HCT116 (cell line): ENCODE measurements around the gene ETF1. TPM values are rescaled to one million over a fixed set of nuclear protein-coding genes. Genes with fewer than 3 reads are reported as not detected.

Experiments used
- ATAC-seq: fragments of 200-7000 bp; cut with Tn5 transposase; 2 replicates; pipeline ENCODE4 v1.9.1; 2020; ENCODE audit warnings: mild to moderate bottlenecking, moderate library complexity
- BruUV-seq: library from RNA; stranded (reverse); fragments of 400-500 nt; replicated peaks from 2 replicates; lab custom pipeline; 2021; lab: Mats Ljungman, UMichigan
- CTCF ChIA-PET: fragments of 300-600 bp; sonication (Branson Sonifier 250); formaldehyde crosslinking; loops from one replicate; lab custom pipeline; 2021; ENCODE audit warnings: antibody characterized with exemption; lab: Charles Lee
- POLR2A ChIA-PET: fragments of 300-600, 350-600 bp; sonication (Branson Sonifier 250); formaldehyde crosslinking; loops from one replicate; lab custom pipeline; 2021; ENCODE audit warnings: antibody characterized with exemption; lab: Charles Lee
- RAD21 ChIA-PET, 2 experiments: fragments of 300-600 bp; sonication (Branson Sonifier 250); formaldehyde crosslinking; loops; one replicate each; lab custom pipeline; 2023; ENCODE audit warnings: low total read pairs in 2 of 2; ENCODE audit not compliant: uncharacterized antibody in 2 of 2, unreplicated experiment in 2 of 2, low non-redundant PET in 1 of 2; lab: Charles Lee
- DNase-seq: peaks from one replicate; pipeline ENCODE4 v3.0.0-alpha.2; 2010; ENCODE audit warnings: low read depth, low spot score
- H2AFZ ChIP-seq: fragments of 200-600 bp; shearing (Covaris generic), sonication (generic); 2 replicates; pipeline ENCODE4 v1.6.1; 2017; ENCODE audit warnings: low read depth, mixed run types, mixed read lengths, antibody characterized with exemption, low read length; ENCODE audit not compliant: poor library complexity, severe bottlenecking
- H3K27ac ChIP-seq: 2 replicates; pipeline ENCODE4 v1.5.1; 2012; ENCODE audit warnings: low read depth, low read length
- H3K27me3 ChIP-seq: fragments of 200-600 bp; sonication (generic); 2 replicates; pipeline ENCODE4 v1.6.1; 2016; ENCODE audit warnings: mixed run types, low read length, mixed read lengths; ENCODE audit not compliant: insufficient read depth
- H3K36me3 ChIP-seq, 2 experiments: fragments of 200-500 bp in 1 of 2; fragments of 200-600 bp in 1 of 2; sonication (Bioruptor generic) in 1 of 2; sonication (generic) in 1 of 2; 2 replicates each; pipeline versions ENCODE4 v1.5.1 to v1.6.1; 2014 to 2016; ENCODE audit warnings: low read length in 2 of 2, inconsistent platforms in 1 of 2, mixed read lengths in 1 of 2, mixed run types in 1 of 2; ENCODE audit not compliant: insufficient read depth in 2 of 2, control insufficient read depth in 1 of 2
- H3K4me1 ChIP-seq, 2 experiments: fragments of 200-600 bp in 1 of 2; sonication (generic) in 1 of 2; 2 replicates each; pipeline versions ENCODE4 v1.5.1 to v1.6.1; 2012 to 2017; ENCODE audit warnings: low read length in 2 of 2, inconsistent platforms in 1 of 2, mild to moderate bottlenecking in 1 of 2, mixed read lengths in 1 of 2, mixed run types in 1 of 2, moderate library complexity in 1 of 2; ENCODE audit not compliant: insufficient read depth in 2 of 2, control insufficient read depth in 1 of 2
- H3K4me2 ChIP-seq: fragments of 200-600 bp; sonication (generic); 2 replicates; pipeline ENCODE4 v1.6.1; 2017; ENCODE audit warnings: mixed run types, low read length, mixed read lengths
- H3K4me3 ChIP-seq, 2 experiments: fragments of 200-600 bp in 1 of 2; sonication (generic) in 1 of 2; replicated peaks in 1 of 2; 2 replicates each; pipeline ENCODE4 v1.5.1; 2011 to 2016; ENCODE audit warnings: low read length in 2 of 2, control low read depth in 1 of 2, low read depth in 1 of 2, mild to moderate bottlenecking in 1 of 2, mixed read lengths in 1 of 2, mixed run types in 1 of 2
- H3K79me2 ChIP-seq: fragments of 200-600 bp; sonication (generic); 2 replicates; pipeline ENCODE4 v1.6.1; 2017; ENCODE audit warnings: mild to moderate bottlenecking, mixed run types, low read length, moderate library complexity, mixed read lengths; ENCODE audit not compliant: insufficient read depth
- H3K9ac ChIP-seq: fragments of 200-600 bp; sonication (generic); 2 replicates; pipeline ENCODE4 v1.6.1; 2016; ENCODE audit warnings: low read length, mixed read lengths
- H3K9me2 ChIP-seq: fragments of 200-600 bp; sonication (generic), shearing (Covaris generic); 2 replicates; pipeline ENCODE4 v1.6.1; 2017; ENCODE audit warnings: mixed run types, mild to moderate bottlenecking, moderate library complexity; ENCODE audit not compliant: insufficient read depth
- H3K9me3 ChIP-seq, 2 experiments: fragments of 200-500 bp in 1 of 2; fragments of 200-600 bp in 1 of 2; sonication (Bioruptor generic) in 1 of 2; sonication (generic) in 1 of 2; 2 replicates each; pipeline ENCODE4 v1.6.1; 2014 to 2017; ENCODE audit warnings: low read length in 2 of 2, mixed read lengths in 2 of 2, inconsistent platforms in 1 of 2, low read depth in 1 of 2, mild to moderate bottlenecking in 1 of 2, mixed run types in 1 of 2, moderate library complexity in 1 of 2; ENCODE audit not compliant: control insufficient read depth in 1 of 2, insufficient read depth in 1 of 2
- H4K20me1 ChIP-seq: fragments of 200-600 bp; sonication (generic), shearing (Covaris generic); 2 replicates; pipeline ENCODE4 v1.6.1; 2017; ENCODE audit warnings: mixed run types, mild to moderate bottlenecking, moderate library complexity; ENCODE audit not compliant: insufficient read depth
- CBX3 ChIP-seq: IDR thresholded peaks from 2 replicates; pipeline ENCODE4 v1.6.1; 2012; ENCODE audit warnings: low read depth
- CEBPB ChIP-seq: IDR thresholded peaks from 2 replicates; pipeline ENCODE4 v1.6.1; 2012; ENCODE audit warnings: low read depth
- ELF1 ChIP-seq: IDR thresholded peaks from 2 replicates; pipeline ENCODE4 v1.6.1; 2012; ENCODE audit warnings: low read depth, borderline replicate concordance
- FOSL1 ChIP-seq: IDR thresholded peaks from 2 replicates; pipeline ENCODE4 v1.6.1; 2012; ENCODE audit warnings: low read depth
- JUND ChIP-seq: IDR thresholded peaks from 2 replicates; pipeline ENCODE4 v1.6.1; 2012
- POLR2AphosphoS5 ChIP-seq: IDR thresholded peaks from 2 replicates; pipeline ENCODE4 v1.6.1; 2011; ENCODE audit warnings: mild to moderate bottlenecking, low read depth, low read length, moderate library complexity
- REST ChIP-seq: IDR thresholded peaks from 2 replicates; pipeline ENCODE4 v1.6.1; 2012; ENCODE audit warnings: low read depth
- TCF7L2 ChIP-seq: IDR thresholded peaks from 2 replicates; pipeline ENCODE4 v1.7.0; 2011; ENCODE audit warnings: borderline replicate concordance, inconsistent platforms; ENCODE audit not compliant: insufficient read depth, insufficient read length; ENCODE audit errors: extremely low read depth
- ZFX ChIP-seq: fragments of 450-650 bp; IDR thresholded peaks from 2 replicates; pipeline ENCODE4 v1.6.1; 2017
- ZNF274 ChIP-seq: fragments of 200-500 bp; sonication (Bioruptor generic); IDR thresholded peaks from 2 replicates; pipeline ENCODE4 v1.6.1; 2014; ENCODE audit warnings: mild to moderate bottlenecking, low read depth, low read length, inconsistent platforms
- intact Hi-C: fragments of 100-400 bp; cut with micrococcal nuclease; formaldehyde crosslinking; loops from 2 replicates; pipeline ENCODE4 v1.10.0; 2022
- total RNA-seq: library from RNA; stranded (reverse); gene quantifications from one replicate; pipeline ENCODE4 v1.2.1, GENCODE V29; 2021; ENCODE audit not compliant: unreplicated experiment

The ETF1 gene
- total RNA-seq, 1 experiment from 2014 or later, result 178 TPM

GRCh38 chr5:138575194-138576015, 32.4 kb upstream of the ETF1 start, which contains the start of gene HSPA9 (continued):
- TF ChIP-seq REST, result no peak
- no peak for TF ChIP-seq FOSL1
- peak; percentile 37 for TF ChIP-seq TCF7L2

GRCh38 chr5:138574744-138575193, 31.7 kb upstream of the ETF1 start:
- H3K4me3 ChIP-seq, result peak overlapping the region; percentile 88 to 100
- intact Hi-C loops, result loop anchor here (1.0 to 5.0 kb wide), 3 partner anchors 31 to 818 kb away; partner anchors contain the start of gene ETF1

More at GRCh38 chr5:138574744-138575193, 31.7 kb upstream of the ETF1 start:
- RAD21 ChIA-PET, result no interaction called here
- Histone ChIP-seq H4K20me1 (no peaks in the 10 kb centered on the region), H3K9me2 (no peaks in the 10 kb centered on the region), H2AFZ (no peak overlapping the region), H3K9ac (peak overlapping the region; percentile 97)
- CTCF ChIA-PET, result no interaction called here
- BruUV-seq, result no TSS peak
- TF ChIP-seq POLR2AphosphoS5 (no peak), JUND (no peak), ZNF274 (no peak), CEBPB (no peak), ELF1 (no peak), CBX3 (no peak), ZFX (0 out of 2 replicates have a peak, but pooled peaks have one; percentile 98)
- TF ChIP-seq, all 23 proteins: peak for 1
- H3K27ac ChIP-seq, result peak overlapping the region; percentile 96
- peaks cover 56% of the 10 kb centered on the region for H3K79me2 ChIP-seq
- POLR2A ChIA-PET, result interaction anchor here (0.6 to 1.6 kb wide), 7 partner anchors 12 to 698 kb away, joined by 3 to 10 read pairs (median 6); partner anchors contain the start of gene ETF1
- H3K9me3 ChIP-seq, result no peaks in the 10 kb centered on the region
- peaks cover 10 to 29% of the 10 kb centered on the region in 2 experiments; a peak in 3 of 4 replicates for H3K4me1 ChIP-seq
- peak overlapping the region; percentile 77 for H3K4me2 ChIP-seq
- no peak for DNase-seq
- no peak for ATAC-seq
- peaks cover 32 to 38% of the 10 kb centered on the region in 2 experiments for H3K36me3 ChIP-seq
- no peaks in the 10 kb centered on the region for H3K27me3 ChIP-seq
